Progenitor cell of endocrine pancreas (in vitro differentiated cells): Measurements from ENCODE around the gene TNFRSF11A. TPM values are rescaled to one million over a fixed set of nuclear protein-coding genes. Genes with fewer than 3 reads are reported as not detected.

Experiments used
- DNase-seq: peaks from one replicate; pipeline ENCODE4 v3.0.0; 2021; ENCODE audit warnings: low spot score; ENCODE audit not compliant: unreplicated experiment
- H3K27ac Mint-ChIP-seq: 2 replicates; pipeline ENCODE4 v1.8.0; 2021; ENCODE audit warnings: mild to moderate bottlenecking, moderate library complexity, mixed read lengths
- H3K27me3 Mint-ChIP-seq: 2 replicates; pipeline ENCODE4 v1.8.0; 2021; ENCODE audit warnings: mixed read lengths
- H3K36me3 Mint-ChIP-seq: 2 replicates; pipeline ENCODE4 v1.8.0; 2022; ENCODE audit warnings: mixed read lengths; ENCODE audit not compliant: insufficient read depth
- H3K4me1 Mint-ChIP-seq: 2 replicates; pipeline ENCODE4 v1.8.0; 2021; ENCODE audit warnings: low read depth, mixed read lengths
- H3K4me3 Mint-ChIP-seq: 2 replicates; pipeline ENCODE4 v1.8.0; 2021; ENCODE audit warnings: low read depth, mild to moderate bottlenecking, moderate library complexity, mixed read lengths
- H3K9me3 Mint-ChIP-seq: 2 replicates; pipeline ENCODE4 v1.8.0; 2021; ENCODE audit warnings: low read depth, mixed read lengths
- total RNA-seq: library from RNA; stranded (reverse); gene quantifications from 2 replicates; pipeline ENCODE4 v1.2.1, GENCODE V29; 2021
- TF ChIP-seq, protein P1 (sequence below): fragments of 200-600 bp; sonication (generic); IDR thresholded peaks from one replicate; pipeline ENCODE4 v1.5.0; 2021; ENCODE audit warnings: antibody characterized with exemption, mild to moderate bottlenecking; ENCODE audit not compliant: unreplicated experiment

Gene TNFRSF11A
- total RNA-seq, 1 donor from 2014 or later = 0.43 TPM

DNA sequence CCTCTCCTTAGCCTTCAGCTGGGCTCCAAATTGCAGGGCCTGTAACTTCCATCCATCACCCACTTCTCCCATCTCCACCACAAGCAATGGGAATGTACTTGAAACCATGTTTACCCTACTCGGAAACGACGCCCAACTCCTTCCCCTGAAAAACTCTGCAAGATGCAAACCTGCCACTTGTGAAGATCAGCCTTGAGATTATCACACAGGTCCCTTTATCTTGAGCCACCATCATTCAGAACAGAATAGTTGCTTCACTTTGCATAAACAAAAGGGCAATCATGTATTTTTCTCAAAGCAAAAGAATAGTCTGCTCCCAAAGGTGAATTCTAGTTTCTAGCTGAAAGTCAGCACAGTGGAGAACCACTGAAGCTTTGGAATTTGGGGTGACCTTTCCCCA lies 75.8 kb downstream of the TNFRSF11A start:
- H3K27ac Mint-ChIP-seq = no peak overlapping the region
- H3K4me3 Mint-ChIP-seq = no peak overlapping the region
- H3K27me3 Mint-ChIP-seq = no peaks in the 10 kb centered on the region
- no peaks in the 10 kb centered on the region for H3K9me3 Mint-ChIP-seq
- H3K36me3 Mint-ChIP-seq = no peaks in the 10 kb centered on the region
- H3K4me1 Mint-ChIP-seq = peaks cover 3% of the 10 kb centered on the region
- TF ChIP-seq, protein P1, sequence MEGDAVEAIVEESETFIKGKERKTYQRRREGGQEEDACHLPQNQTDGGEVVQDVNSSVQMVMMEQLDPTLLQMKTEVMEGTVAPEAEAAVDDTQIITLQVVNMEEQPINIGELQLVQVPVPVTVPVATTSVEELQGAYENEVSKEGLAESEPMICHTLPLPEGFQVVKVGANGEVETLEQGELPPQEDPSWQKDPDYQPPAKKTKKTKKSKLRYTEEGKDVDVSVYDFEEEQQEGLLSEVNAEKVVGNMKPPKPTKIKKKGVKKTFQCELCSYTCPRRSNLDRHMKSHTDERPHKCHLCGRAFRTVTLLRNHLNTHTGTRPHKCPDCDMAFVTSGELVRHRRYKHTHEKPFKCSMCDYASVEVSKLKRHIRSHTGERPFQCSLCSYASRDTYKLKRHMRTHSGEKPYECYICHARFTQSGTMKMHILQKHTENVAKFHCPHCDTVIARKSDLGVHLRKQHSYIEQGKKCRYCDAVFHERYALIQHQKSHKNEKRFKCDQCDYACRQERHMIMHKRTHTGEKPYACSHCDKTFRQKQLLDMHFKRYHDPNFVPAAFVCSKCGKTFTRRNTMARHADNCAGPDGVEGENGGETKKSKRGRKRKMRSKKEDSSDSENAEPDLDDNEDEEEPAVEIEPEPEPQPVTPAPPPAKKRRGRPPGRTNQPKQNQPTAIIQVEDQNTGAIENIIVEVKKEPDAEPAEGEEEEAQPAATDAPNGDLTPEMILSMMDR = no peak
- DNase-seq = no peak

DNA sequence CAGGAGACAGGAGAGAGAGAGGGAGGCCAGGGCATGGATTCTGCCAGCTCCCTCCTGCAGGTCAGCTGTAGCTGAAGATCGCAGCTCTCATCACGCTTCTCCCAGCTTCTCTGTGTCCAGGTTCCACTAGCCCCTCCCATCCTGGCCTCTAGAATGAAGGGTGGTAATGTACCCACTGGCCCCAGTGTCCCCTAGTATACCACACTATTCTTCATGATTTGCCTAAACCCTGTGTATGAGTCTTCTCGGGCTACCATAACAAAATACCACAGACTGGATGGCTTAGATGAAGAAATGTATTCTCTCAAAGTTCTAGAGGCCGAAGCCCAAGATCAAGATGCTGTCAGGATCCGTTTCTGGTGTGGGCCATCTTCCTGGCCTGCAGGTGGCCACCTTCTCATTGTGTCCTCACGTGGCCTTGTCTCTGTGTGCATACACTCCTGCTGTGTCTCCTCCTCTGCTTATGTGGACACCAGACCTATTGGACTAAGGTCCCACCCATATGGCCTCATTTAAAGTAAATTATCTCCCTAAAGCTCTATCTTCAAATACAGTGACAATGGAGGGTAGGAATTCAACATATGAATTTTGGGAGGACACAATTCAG lies 77.3 kb downstream of the TNFRSF11A start:
- Mint-ChIP-seq H3K4me1 (peaks cover 3% of the 10 kb centered on the region), H3K27ac (no peak overlapping the region), H3K9me3 (no peaks in the 10 kb centered on the region), H3K4me3 (no peak overlapping the region), H3K36me3 (no peaks in the 10 kb centered on the region), H3K27me3 (no peaks in the 10 kb centered on the region)
- no peak for DNase-seq
- TF ChIP-seq, protein P1 = no peak

DNA sequence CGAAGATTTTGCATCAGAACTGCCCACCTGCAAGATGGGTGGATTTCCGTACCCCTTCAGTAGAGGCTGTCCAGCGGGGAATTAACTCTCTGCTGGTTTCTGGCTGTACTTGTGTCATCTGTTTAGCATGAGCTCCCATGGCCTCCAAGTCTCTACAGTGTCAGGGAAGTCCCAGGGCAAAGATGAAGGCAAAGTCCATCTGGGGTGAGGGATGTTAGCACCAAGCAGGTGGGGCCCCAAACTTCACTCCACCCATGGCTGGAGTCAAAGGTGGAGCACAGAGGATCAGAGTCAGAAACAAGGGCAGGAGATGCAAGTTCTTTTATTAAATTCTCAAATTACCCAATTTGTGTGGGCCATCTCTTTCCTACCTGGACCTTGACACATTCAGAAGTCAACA lies 78.0 kb downstream of the TNFRSF11A start:
- H3K27ac Mint-ChIP-seq = no peak overlapping the region
- H3K27me3 Mint-ChIP-seq = no peaks in the 10 kb centered on the region
- TF ChIP-seq, protein P1 = no peak
- DNase-seq = no peak
- H3K4me1 Mint-ChIP-seq = peaks cover 3% of the 10 kb centered on the region
- H3K36me3 Mint-ChIP-seq = no peaks in the 10 kb centered on the region
- H3K9me3 Mint-ChIP-seq = no peaks in the 10 kb centered on the region
- H3K4me3 Mint-ChIP-seq = no peak overlapping the region

DNA sequence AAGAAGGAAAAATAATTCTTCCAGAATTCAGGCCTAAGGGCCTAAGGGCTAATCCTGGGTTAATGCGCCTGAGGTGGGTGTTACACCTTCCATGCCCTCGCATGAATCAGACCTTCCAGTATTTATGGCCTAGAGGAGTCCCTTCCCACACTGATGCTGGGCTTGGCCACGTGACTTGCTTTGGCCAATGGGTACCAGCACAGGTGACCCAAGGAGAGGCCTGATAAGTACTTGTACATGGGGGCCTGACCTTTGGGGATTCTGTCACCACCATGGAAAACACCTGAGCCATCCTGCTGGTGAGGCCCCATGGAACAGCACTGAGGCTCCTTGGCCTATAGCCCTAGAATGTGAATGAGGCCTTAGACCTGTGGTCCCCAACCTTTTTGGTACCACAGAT lies 79.8 kb downstream of the TNFRSF11A start:
- Mint-ChIP-seq H3K27me3 (no peaks in the 10 kb centered on the region), H3K36me3 (no peaks in the 10 kb centered on the region), H3K27ac (no peak overlapping the region), H3K9me3 (no peaks in the 10 kb centered on the region), H3K4me3 (no peak overlapping the region), H3K4me1 (peaks cover 2% of the 10 kb centered on the region)
- TF ChIP-seq, protein P1 = no peak
- no peak for DNase-seq

DNA sequence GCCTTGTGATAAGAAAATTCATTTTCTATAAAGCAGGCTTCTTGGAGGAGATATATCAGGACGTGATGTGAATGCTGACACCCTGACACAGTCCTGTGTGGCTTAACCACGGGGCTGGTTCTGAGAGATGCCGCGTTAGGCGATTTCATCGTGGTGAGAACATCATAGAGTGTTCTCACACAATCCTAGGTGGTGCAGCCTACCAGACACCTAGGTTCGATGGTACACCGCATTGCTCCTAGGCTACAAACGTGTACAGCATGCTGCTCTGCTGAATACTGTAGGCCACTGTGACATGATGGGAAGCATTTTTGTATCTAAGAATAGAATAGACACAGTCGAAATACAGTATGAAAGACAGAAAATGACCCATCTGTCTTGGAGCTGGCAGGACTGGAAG lies 82.5 kb downstream of the TNFRSF11A start:
- H3K9me3 Mint-ChIP-seq = no peaks in the 10 kb centered on the region
- TF ChIP-seq, protein P1 = no peak
- no peak for DNase-seq
- no peak overlapping the region for H3K4me3 Mint-ChIP-seq
- no peaks in the 10 kb centered on the region for H3K36me3 Mint-ChIP-seq
- no peaks in the 10 kb centered on the region for H3K4me1 Mint-ChIP-seq
- H3K27ac Mint-ChIP-seq = no peak overlapping the region
- no peaks in the 10 kb centered on the region for H3K27me3 Mint-ChIP-seq
